GM12801 (cell line): Measurements from ENCODE around the gene USP15.

Experiments
- CTCF ChIP-seq: IDR thresholded peaks from one replicate; pipeline ENCODE4 v1.5.1; 2011; ENCODE audit warnings: control low read depth; ENCODE audit not compliant: insufficient read length; ENCODE audit errors: extremely low read depth

Gene USP15

GRCh38 chr12:62272936-62273552 lies 12.8 kb downstream of the USP15 start:
- TF ChIP-seq CTCF = no peak

GRCh38 chr12:62273724-62274380 lies 13.6 kb downstream of the USP15 start:
- TF ChIP-seq CTCF = no peak

- TF ChIP-seq CTCF = no peak
Measured at GRCh38 chr12:62278022-62278421, 17.8 kb downstream of the USP15 start.

- no peak for TF ChIP-seq CTCF
Measured at GRCh38 chr12:62279058-62279457, 18.9 kb downstream of the USP15 start.

GRCh38 chr12:62279961-62280360 lies 19.8 kb downstream of the USP15 start:
- TF ChIP-seq CTCF = no peak

- TF ChIP-seq CTCF = no peak
Measured at GRCh38 chr12:62282057-62282774, 22.0 kb downstream of the USP15 start.

- TF ChIP-seq CTCF = no peak
Measured at GRCh38 chr12:62284749-62285148, 24.5 kb downstream of the USP15 start.
